ENCODE results near the gene FLII. TPM values are rescaled to one million over a fixed set of nuclear protein-coding genes. Genes with fewer than 3 reads are reported as not detected.

The FLII gene
- total RNA-seq, 1 experiment from 2014 or later, result 264 TPM

DNA sequence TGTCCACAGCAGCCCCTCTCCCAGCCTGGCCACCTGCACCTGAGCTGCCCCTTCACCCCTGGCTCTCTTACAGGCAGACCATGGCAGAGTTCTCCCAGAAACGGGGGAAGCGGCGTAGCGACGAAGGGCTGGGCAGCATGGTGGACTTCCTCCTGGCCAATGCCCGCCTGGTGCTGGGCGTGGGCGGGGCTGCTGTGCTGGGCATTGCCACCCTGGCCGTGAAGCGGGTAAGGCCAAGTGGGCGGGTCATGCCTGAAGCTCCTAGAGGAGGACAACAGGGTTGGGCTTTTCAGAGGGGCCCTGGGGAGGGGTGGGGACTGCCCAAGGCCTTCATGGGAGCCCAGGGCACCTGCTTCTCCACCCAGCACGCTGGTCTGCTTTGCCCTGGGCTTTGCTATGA is 4.1 kb upstream of the FLII start:
- no peak overlapping the region for H3K4me3 ChIP-seq (replicated peaks in 1 of 2; ENCODE audit: low read depth in 1 of 2, low read length in 2 of 2)
- no peaks in the 10 kb centered on the region for H3K9me2 ChIP-seq (ENCODE audit: insufficient read depth)
- H2AFZ ChIP-seq (ENCODE audit: low read depth, low read length, poor library complexity, severe bottlenecking), result no peak overlapping the region
- peaks cover 5 to 8% of the 10 kb centered on the region in 2 experiments; a peak in 3 of 4 replicates for H3K36me3 ChIP-seq (ENCODE audit: control insufficient read depth in 1 of 2, insufficient read depth in 2 of 2, low read length in 2 of 2)
- no peak overlapping the region; the same call in 1 of the 2 replicates for H3K27ac ChIP-seq (ENCODE audit: low read depth, low read length)
- TF ChIP-seq POLR2A (IDR thresholded peaks at IDR 0.05; ENCODE audit: borderline replicate concordance, extremely low read depth, insufficient read depth, insufficient read length) (no peak), RAD21 (IDR thresholded peaks at IDR 0.05; ENCODE audit: low read depth) (no peak), CBX3 (IDR thresholded peaks at IDR 0.05; ENCODE audit: low read depth) (no peak), SRF (IDR thresholded peaks at IDR 0.05; ENCODE audit: low read depth) (no peak), JUND (IDR thresholded peaks at IDR 0.05) (no peak), FOSL1 (IDR thresholded peaks at IDR 0.05; ENCODE audit: low read depth) (no peak), YY1 (IDR thresholded peaks at IDR 0.05; ENCODE audit: extremely low read depth, insufficient replicate concordance, low read depth, low read length) (no peak), CEBPB (IDR thresholded peaks at IDR 0.05; ENCODE audit: low read depth) (no peak), EZH2phosphoT487 (IDR thresholded peaks at IDR 0.05; ENCODE audit: borderline replicate concordance) (no peak)
- TF ChIP-seq, protein P1, sequence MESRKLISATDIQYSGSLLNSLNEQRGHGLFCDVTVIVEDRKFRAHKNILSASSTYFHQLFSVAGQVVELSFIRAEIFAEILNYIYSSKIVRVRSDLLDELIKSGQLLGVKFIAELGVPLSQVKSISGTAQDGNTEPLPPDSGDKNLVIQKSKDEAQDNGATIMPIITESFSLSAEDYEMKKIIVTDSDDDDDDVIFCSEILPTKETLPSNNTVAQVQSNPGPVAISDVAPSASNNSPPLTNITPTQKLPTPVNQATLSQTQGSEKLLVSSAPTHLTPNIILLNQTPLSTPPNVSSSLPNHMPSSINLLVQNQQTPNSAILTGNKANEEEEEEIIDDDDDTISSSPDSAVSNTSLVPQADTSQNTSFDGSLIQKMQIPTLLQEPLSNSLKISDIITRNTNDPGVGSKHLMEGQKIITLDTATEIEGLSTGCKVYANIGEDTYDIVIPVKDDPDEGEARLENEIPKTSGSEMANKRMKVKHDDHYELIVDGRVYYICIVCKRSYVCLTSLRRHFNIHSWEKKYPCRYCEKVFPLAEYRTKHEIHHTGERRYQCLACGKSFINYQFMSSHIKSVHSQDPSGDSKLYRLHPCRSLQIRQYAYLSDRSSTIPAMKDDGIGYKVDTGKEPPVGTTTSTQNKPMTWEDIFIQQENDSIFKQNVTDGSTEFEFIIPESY (IDR thresholded peaks at IDR 0.05; ENCODE audit: extremely low read depth, insufficient replicate concordance, low read length), result no peak
- TF ChIP-seq, protein P2, sequence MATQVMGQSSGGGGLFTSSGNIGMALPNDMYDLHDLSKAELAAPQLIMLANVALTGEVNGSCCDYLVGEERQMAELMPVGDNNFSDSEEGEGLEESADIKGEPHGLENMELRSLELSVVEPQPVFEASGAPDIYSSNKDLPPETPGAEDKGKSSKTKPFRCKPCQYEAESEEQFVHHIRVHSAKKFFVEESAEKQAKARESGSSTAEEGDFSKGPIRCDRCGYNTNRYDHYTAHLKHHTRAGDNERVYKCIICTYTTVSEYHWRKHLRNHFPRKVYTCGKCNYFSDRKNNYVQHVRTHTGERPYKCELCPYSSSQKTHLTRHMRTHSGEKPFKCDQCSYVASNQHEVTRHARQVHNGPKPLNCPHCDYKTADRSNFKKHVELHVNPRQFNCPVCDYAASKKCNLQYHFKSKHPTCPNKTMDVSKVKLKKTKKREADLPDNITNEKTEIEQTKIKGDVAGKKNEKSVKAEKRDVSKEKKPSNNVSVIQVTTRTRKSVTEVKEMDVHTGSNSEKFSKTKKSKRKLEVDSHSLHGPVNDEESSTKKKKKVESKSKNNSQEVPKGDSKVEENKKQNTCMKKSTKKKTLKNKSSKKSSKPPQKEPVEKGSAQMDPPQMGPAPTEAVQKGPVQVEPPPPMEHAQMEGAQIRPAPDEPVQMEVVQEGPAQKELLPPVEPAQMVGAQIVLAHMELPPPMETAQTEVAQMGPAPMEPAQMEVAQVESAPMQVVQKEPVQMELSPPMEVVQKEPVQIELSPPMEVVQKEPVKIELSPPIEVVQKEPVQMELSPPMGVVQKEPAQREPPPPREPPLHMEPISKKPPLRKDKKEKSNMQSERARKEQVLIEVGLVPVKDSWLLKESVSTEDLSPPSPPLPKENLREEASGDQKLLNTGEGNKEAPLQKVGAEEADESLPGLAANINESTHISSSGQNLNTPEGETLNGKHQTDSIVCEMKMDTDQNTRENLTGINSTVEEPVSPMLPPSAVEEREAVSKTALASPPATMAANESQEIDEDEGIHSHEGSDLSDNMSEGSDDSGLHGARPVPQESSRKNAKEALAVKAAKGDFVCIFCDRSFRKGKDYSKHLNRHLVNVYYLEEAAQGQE (IDR thresholded peaks at IDR 0.05; ENCODE audit: low read depth), result no peak
- TF ChIP-seq, protein P3, sequence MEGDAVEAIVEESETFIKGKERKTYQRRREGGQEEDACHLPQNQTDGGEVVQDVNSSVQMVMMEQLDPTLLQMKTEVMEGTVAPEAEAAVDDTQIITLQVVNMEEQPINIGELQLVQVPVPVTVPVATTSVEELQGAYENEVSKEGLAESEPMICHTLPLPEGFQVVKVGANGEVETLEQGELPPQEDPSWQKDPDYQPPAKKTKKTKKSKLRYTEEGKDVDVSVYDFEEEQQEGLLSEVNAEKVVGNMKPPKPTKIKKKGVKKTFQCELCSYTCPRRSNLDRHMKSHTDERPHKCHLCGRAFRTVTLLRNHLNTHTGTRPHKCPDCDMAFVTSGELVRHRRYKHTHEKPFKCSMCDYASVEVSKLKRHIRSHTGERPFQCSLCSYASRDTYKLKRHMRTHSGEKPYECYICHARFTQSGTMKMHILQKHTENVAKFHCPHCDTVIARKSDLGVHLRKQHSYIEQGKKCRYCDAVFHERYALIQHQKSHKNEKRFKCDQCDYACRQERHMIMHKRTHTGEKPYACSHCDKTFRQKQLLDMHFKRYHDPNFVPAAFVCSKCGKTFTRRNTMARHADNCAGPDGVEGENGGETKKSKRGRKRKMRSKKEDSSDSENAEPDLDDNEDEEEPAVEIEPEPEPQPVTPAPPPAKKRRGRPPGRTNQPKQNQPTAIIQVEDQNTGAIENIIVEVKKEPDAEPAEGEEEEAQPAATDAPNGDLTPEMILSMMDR (IDR thresholded peaks at IDR 0.05 in 2 of 3, conservative IDR thresholded peaks at IDR 0.05 in 1 of 3; ENCODE audit: borderline replicate concordance in 1 of 3, insufficient read depth in 1 of 3, low read depth in 2 of 3, low read length in 2 of 3), result no peak
- TF ChIP-seq, protein P4, sequence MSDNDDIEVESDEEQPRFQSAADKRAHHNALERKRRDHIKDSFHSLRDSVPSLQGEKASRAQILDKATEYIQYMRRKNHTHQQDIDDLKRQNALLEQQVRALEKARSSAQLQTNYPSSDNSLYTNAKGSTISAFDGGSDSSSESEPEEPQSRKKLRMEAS (IDR thresholded peaks at IDR 0.05), result no peak
- H3K9ac ChIP-seq (ENCODE audit: low read length), result no peak overlapping the region
- ChIA-PET RAD21 (ENCODE audit: low non-redundant PET in 1 of 2, low total read pairs in 2 of 2, uncharacterized antibody in 2 of 2, unreplicated experiment in 2 of 2) (no interaction called here), POLR2A (no interaction called here), CTCF (no interaction called here)
- H3K4me2 ChIP-seq (ENCODE audit: low read length), result no peak overlapping the region
- peaks cover 25% of the 10 kb centered on the region for H3K79me2 ChIP-seq (ENCODE audit: insufficient read depth, low read length)
- DNase-seq (ENCODE audit: low read depth, low spot score) (no peak), ATAC-seq (no peak)
- peaks cover 24 to 32% of the 10 kb centered on the region in 2 experiments for H3K4me1 ChIP-seq (ENCODE audit: control insufficient read depth in 1 of 2, insufficient read depth in 2 of 2, low read length in 2 of 2)
- no peaks in the 10 kb centered on the region for H4K20me1 ChIP-seq (ENCODE audit: insufficient read depth)
- H3K9me3 ChIP-seq (ENCODE audit: control insufficient read depth in 1 of 2, insufficient read depth in 1 of 2, low read depth in 1 of 2, low read length in 2 of 2), result no peaks in the 10 kb centered on the region
- H3K27me3 ChIP-seq (ENCODE audit: insufficient read depth, low read length), result no peaks in the 10 kb centered on the region
- intact Hi-C loops (cut with micrococcal nuclease), result loop anchor here (5.0 kb wide), 1 partner anchor 50 kb away; the partner anchor contains the start of gene TOP3A
- no TSS peak for BruUV-seq (replicated peaks)

All from HCT116 (cell line).